ENCODE results near the gene ANO4. TPM values are rescaled to one million over a fixed set of nuclear protein-coding genes. Genes with fewer than 3 reads are reported as not detected.

ANO4 gene
- total RNA-seq, 1 experiment from 2014 or later, result 5.7 TPM

GRCh38 chr12:100875156-100875555, 80.6 kb downstream of the ANO4 start:
- no peak overlapping the region for H3K23ac ChIP-seq (ENCODE audit: insufficient read length, low read depth, low read length)
- H3K36me3 Mint-ChIP-seq (ENCODE audit: insufficient read depth in 1 of 3, low read depth in 3 of 3), result peaks cover 0 to 8% (median 7%) of the 10 kb centered on the region in 3 experiments; a peak in 5 of 7 replicates
- H3K56ac ChIP-seq (ENCODE audit: insufficient read length, low read depth, low read length), result no peak overlapping the region
- H3K9ac ChIP-seq (ENCODE audit: extremely low read depth, insufficient read length, low read length), result no peak overlapping the region
- no peak overlapping the region for H2BK15ac ChIP-seq (ENCODE audit: low read depth, low read length)
- no peak overlapping the region for H2AK5ac ChIP-seq (ENCODE audit: insufficient read length, low read length)
- H3K79me2 ChIP-seq (ENCODE audit: insufficient read depth, low read length), result no peaks in the 10 kb centered on the region
- no peaks in the 10 kb centered on the region for H3K27me3 Mint-ChIP-seq (ENCODE audit: low read depth)
- H3K4ac ChIP-seq (ENCODE audit: low read depth, low read length), result no peak overlapping the region
- no peak overlapping the region for H4K8ac ChIP-seq (replicated peaks; ENCODE audit: insufficient read length, low read depth, low read length)
- H3K14ac ChIP-seq (ENCODE audit: insufficient read depth, low read length), result no peak overlapping the region
- H2BK12ac ChIP-seq (ENCODE audit: insufficient read length, low read depth, low read length), result no peak overlapping the region
- H2AFZ ChIP-seq (ENCODE audit: low read length), result no peak overlapping the region
- H4K5ac ChIP-seq (ENCODE audit: insufficient read length, low read depth, low read length), result no peak overlapping the region
- H3K9me3 Mint-ChIP-seq, result peaks cover 6 to 12% of the 10 kb centered on the region in 2 experiments; a peak in 4 of 5 replicates
- no peak overlapping the region for H4K91ac ChIP-seq (ENCODE audit: insufficient read length, low read depth, low read length)
- H3K23me2 ChIP-seq (ENCODE audit: insufficient read length, low read depth, low read length, poor library complexity, severe bottlenecking), result no peaks in the 10 kb centered on the region
- no peaks in the 10 kb centered on the region for H3K79me1 ChIP-seq (ENCODE audit: insufficient read depth, low read depth, low read length, poor library complexity, severe bottlenecking)
- H3K4me3 Mint-ChIP-seq, result no peak overlapping the region
- no peaks in the 10 kb centered on the region for H3K4me1 ChIP-seq (ENCODE audit: insufficient read depth, low read length)
- H3K27me3 ChIP-seq (ENCODE audit: insufficient read depth, low read length), result no peaks in the 10 kb centered on the region
- H3K18ac ChIP-seq (ENCODE audit: insufficient read length, low read depth, low read length), result no peak overlapping the region
- no peak overlapping the region; a peak in 1 of 7 replicates for H3K27ac Mint-ChIP-seq
- H3K4me2 ChIP-seq (ENCODE audit: insufficient read depth, insufficient read length, low read length), result no peak overlapping the region
- TF ChIP-seq CTCF (conservative IDR thresholded peaks at IDR 0.05), result no peak
- no peak for DNase-seq
- no peak overlapping the region for H3K27ac ChIP-seq (ENCODE audit: insufficient read length, low read depth, low read length)
- H4K20me1 ChIP-seq (ENCODE audit: control insufficient read depth, insufficient read depth, insufficient read length), result no peaks in the 10 kb centered on the region
- no peak overlapping the region for H2BK120ac ChIP-seq (ENCODE audit: low read depth, low read length, poor library complexity, severe bottlenecking)
- WGBS (ENCODE audit: extremely low coverage, insufficient read length, low lambda C conversion rate), result no CpG with 5 or more reads among the region's 7 CpGs
- H3T11ph ChIP-seq (ENCODE audit: low read length), result no peak overlapping the region
- no peak overlapping the region for H2BK5ac ChIP-seq (ENCODE audit: insufficient read length, low read length)
- H2BK20ac ChIP-seq (ENCODE audit: low read depth, low read length, poor library complexity, severe bottlenecking), result no peak overlapping the region
- H3K9me3 ChIP-seq (ENCODE audit: control insufficient read depth, low read depth, low read length), result no peaks in the 10 kb centered on the region
- H3K4me1 Mint-ChIP-seq, result no peaks in the 10 kb centered on the region
